Retinal pigment epithelial cell (primary cell): ENCODE data around the gene CER1.

ENCODE experiments used
- DNase-seq: peaks from one replicate; pipeline ENCODE4 v3.0.0-alpha.2; 2010; ENCODE audit warnings: low read depth
- H3K4me3 ChIP-seq: 2 replicates; pipeline ENCODE4 v1.5.1; 2011; ENCODE audit warnings: mild to moderate bottlenecking, low read length, control low read depth, moderate library complexity
- CTCF ChIP-seq: conservative IDR thresholded peaks from 2 replicates; pipeline ENCODE4 v1.5.1; 2011; ENCODE audit warnings: low read depth, low read length, control low read depth, inconsistent platforms

The CER1 gene

GRCh38 chr9:14746626-14747025, 24.1 kb upstream of the CER1 start:
- TF ChIP-seq CTCF = no peak
- DNase-seq = no peak
- no peak overlapping the region for H3K4me3 ChIP-seq

GRCh38 chr9:14744768-14745167, 22.2 kb upstream of the CER1 start:
- no peak for DNase-seq
- no peak overlapping the region for H3K4me3 ChIP-seq
- TF ChIP-seq CTCF = no peak

GRCh38 chr9:14741369-14741768, 18.8 kb upstream of the CER1 start:
- no peak overlapping the region for H3K4me3 ChIP-seq
- no peak for DNase-seq
- no peak for TF ChIP-seq CTCF

- H3K4me3 ChIP-seq = no peak overlapping the region
- no peak for DNase-seq
- no peak for TF ChIP-seq CTCF
These were observed 10.6 kb upstream of the CER1 start for GRCh38 chr9:14733133-14733532.

- no peak for DNase-seq
- no peak overlapping the region for H3K4me3 ChIP-seq
- no peak for TF ChIP-seq CTCF
These were observed 8.9 kb upstream of the CER1 start for GRCh38 chr9:14731294-14731981.

- DNase-seq = no peak
- no peak for TF ChIP-seq CTCF
- H3K4me3 ChIP-seq = no peak overlapping the region
These were observed 7.9 kb upstream of the CER1 start for GRCh38 chr9:14730461-14730898.

GRCh38 chr9:14723301-14723700, 768 bp upstream of the CER1 start:
- no peak for DNase-seq
- TF ChIP-seq CTCF = no peak
- no peak overlapping the region for H3K4me3 ChIP-seq
